Rectal smooth muscle tissue (tissue), 1 donor: ENCODE results near the gene NCF2.

Source experiments
- H3K27ac ChIP-seq: one replicate; pipeline ENCODE4 v1.7.0; 2013; ENCODE audit warnings: low read depth, low read length, inconsistent platforms
- H3K27me3 ChIP-seq: one replicate; pipeline ENCODE4 v1.7.0; 2013; ENCODE audit warnings: low read length; ENCODE audit not compliant: control insufficient read depth, insufficient read depth
- H3K36me3 ChIP-seq: one replicate; pipeline ENCODE4 v1.7.0; 2013; ENCODE audit warnings: low read length; ENCODE audit not compliant: control insufficient read depth, insufficient read depth
- H3K4me1 ChIP-seq: one replicate; pipeline ENCODE4 v1.7.0; 2013; ENCODE audit warnings: low read length; ENCODE audit not compliant: control insufficient read depth, insufficient read depth
- H3K4me3 ChIP-seq: one replicate; pipeline ENCODE4 v1.7.0; 2013; ENCODE audit warnings: low read length
- H3K9ac ChIP-seq: one replicate; pipeline ENCODE4 v1.7.0; 2013; ENCODE audit warnings: low read length

Gene NCF2

DNA sequence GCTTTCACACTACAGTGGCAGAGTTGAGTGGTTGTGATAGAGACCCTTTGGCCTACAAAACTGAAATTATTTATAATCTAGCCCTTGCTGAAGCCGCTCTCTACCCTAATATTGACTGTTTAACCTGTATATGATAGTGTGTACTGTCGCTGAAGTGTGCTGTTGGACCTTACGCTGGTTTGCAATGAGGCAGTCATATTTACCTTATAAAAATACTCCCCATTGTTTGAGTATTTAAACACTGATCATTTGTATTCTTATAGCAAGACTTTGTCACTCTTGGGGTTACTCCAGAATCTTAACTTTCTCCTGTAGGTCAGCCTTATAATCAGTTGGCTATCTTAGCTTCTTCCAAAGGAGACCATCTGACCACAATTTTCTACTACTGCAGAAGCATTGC is 61.7 kb downstream of the NCF2 start:
- Histone ChIP-seq H3K9ac (no peak overlapping the region), H3K27ac (no peak overlapping the region), H3K27me3 (no peaks in the 10 kb centered on the region), H3K36me3 (peaks cover under 1% of the 10 kb centered on the region), H3K4me1 (no peaks in the 10 kb centered on the region), H3K4me3 (no peak overlapping the region)

DNA sequence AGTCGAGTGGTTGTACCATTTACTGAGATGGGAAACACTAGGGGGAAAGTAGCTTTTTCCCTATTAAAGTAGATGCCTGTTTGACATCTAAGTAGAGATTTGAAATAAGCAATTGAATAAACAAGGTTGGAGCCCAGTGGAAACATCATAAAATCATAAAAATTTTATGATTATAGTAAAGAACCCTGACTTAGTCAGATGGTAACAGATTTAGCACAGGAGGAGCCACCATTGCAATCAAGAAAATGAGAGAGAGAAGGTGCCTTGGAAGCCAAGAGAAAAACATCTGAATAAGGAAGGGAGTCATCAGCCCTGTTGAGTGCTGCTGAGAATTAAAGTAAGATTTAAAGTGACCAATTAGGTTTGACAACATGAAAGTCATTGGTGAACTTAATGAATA is 68.2 kb downstream of the NCF2 start:
- Histone ChIP-seq H3K9ac (no peak overlapping the region), H3K27me3 (no peaks in the 10 kb centered on the region), H3K4me1 (no peaks in the 10 kb centered on the region), H3K36me3 (no peaks in the 10 kb centered on the region), H3K4me3 (no peak overlapping the region), H3K27ac (no peak overlapping the region)

DNA sequence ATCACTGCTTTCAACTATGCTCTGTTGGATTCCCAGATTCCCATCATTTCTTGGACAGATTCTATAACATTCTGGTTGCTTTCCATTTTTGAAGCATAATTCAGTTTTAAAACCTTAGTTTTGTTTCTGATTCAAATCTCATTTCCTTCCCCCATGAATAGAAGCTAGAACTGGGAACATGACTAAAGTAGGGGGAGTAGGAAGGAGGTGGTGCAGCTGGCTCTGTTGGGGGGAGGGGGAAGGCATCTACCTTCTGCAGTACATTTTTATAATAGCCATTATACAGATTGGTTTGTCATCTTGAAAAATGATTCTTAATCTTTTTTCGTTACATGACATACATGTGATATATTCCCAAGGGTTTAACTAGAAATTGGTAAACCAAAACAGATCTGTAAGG is 69.9 kb downstream of the NCF2 start:
- H3K27me3 ChIP-seq, result no peaks in the 10 kb centered on the region
- no peaks in the 10 kb centered on the region for H3K36me3 ChIP-seq
- H3K9ac ChIP-seq, result no peak overlapping the region
- H3K27ac ChIP-seq, result no peak overlapping the region
- H3K4me3 ChIP-seq, result no peak overlapping the region
- H3K4me1 ChIP-seq, result peaks cover 3% of the 10 kb centered on the region

DNA sequence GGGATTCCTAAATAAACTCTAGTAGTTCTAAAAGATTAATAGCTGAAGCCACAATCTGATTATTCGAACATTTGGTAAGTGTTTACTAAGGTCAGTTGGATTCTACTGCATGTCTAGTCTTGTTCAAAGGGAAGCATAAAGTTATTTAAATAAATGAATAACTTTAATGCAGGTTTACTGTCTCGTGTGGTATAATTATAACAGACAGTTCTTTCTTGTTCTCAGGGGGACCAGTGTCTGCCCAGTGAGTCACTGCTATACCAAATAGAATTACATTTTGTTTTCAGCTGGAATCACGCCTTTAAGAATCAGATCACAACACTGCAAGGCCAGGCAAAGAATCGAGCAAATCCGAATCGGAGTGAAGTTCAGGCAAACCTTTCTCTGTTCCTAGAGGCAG is 72.9 kb downstream of the NCF2 start:
- Histone ChIP-seq H3K27me3 (no peaks in the 10 kb centered on the region), H3K27ac (no peak overlapping the region), H3K9ac (no peak overlapping the region), H3K4me3 (no peak overlapping the region), H3K36me3 (no peaks in the 10 kb centered on the region), H3K4me1 (peaks cover 9% of the 10 kb centered on the region)

DNA sequence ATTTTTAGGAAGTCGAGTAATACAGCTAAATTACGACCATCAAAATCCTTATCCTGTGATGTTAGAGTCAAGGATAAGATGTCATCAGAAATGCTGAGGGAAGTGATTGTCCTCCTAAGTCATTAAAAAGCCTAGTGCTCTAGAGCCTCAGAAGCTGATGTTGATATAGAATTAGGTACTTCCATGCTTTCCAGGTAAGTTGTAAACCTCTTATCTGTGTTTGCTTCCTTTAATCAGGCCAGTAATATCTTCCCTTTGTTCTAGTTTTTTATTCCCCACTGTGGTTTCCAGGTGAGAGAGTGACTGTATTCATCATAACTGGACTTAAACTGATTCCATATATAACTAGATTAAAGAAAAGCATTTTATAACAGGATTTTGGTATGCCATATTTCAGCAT is 73.5 kb downstream of the NCF2 start:
- Histone ChIP-seq H3K36me3 (no peaks in the 10 kb centered on the region), H3K27ac (no peak overlapping the region), H3K4me1 (peaks cover 9% of the 10 kb centered on the region), H3K9ac (no peak overlapping the region), H3K27me3 (no peaks in the 10 kb centered on the region), H3K4me3 (no peak overlapping the region)

DNA sequence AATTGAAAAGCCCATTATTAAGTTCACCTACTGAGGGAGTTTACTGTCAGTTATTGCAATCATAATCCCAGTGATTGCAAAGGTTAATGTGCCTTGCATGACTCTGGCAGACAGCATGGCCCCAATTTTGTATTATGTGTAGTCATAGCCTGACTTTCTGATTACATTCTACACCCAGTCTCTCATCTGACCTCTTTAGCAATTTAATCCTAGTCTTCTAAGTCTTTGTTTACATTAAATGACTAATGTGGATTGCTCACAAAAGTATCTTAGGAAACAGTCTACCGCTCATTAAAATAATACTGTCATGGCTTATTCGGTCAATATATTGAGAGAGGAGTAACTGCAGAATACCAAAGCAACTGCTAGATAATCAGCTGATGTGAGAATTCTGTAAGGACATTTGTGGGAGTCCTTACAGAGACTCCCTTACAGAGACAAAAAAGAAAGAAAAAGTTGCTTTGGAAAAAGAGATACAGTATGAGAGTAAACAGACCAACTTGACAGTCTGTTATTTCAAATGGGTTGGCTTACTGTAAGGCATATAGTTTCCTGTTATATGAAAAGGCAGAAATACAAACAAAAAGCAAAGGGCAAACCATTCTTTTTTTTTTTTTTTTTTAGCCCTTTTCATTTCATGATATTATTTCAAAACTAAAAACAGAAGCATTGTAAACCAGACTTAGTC is 75.1 kb downstream of the NCF2 start:
- H3K27me3 ChIP-seq, result no peaks in the 10 kb centered on the region
- H3K4me3 ChIP-seq, result no peak overlapping the region
- peak overlapping the region; percentile 19 for H3K27ac ChIP-seq
- H3K9ac ChIP-seq, result no peak overlapping the region
- H3K4me1 ChIP-seq, result peaks cover 9% of the 10 kb centered on the region
- H3K36me3 ChIP-seq, result no peaks in the 10 kb centered on the region

DNA sequence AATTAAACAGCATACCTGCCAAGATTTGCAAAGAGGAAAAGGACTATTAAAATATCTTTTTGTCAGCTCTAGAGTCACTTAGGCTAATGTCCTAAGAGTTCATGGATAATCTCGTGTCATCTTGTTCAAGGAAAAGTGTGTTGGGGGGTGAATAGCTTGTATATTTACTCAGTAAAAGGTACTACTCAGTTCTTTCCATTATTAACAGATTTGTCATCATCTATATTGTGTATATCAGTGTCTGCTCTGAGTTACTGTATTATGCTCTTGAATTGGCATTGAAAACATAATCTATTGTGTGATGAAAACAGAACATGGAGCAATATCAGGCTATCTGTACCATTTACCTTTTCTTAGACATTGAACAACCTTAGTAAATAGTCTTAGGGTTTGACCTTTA is 76.0 kb downstream of the NCF2 start:
- Histone ChIP-seq H3K9ac (no peak overlapping the region), H3K27ac (no peak overlapping the region), H3K27me3 (no peaks in the 10 kb centered on the region), H3K36me3 (no peaks in the 10 kb centered on the region), H3K4me3 (no peak overlapping the region), H3K4me1 (peaks cover 9% of the 10 kb centered on the region)

DNA sequence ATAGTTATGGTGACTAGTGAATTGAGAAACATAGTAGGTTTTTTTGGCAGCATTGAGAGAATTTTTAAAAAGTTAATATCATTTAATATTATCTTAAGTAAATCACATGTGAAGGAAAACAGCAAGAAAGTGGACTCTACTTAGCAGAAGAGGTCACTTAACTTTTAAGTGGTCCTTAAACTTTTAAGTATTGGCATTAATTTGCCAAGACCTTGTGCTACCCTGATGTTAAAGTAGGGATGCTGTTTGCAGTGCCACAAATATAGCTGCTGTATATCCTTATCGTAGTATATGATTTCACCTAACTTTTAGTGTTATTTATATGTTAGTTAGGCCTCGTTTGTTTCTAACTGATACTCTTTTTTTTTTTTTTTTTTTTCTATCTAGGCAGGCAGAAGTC is 77.8 kb downstream of the NCF2 start:
- H3K4me1 ChIP-seq, result peaks cover 9% of the 10 kb centered on the region
- no peaks in the 10 kb centered on the region for H3K36me3 ChIP-seq
- H3K27me3 ChIP-seq, result no peaks in the 10 kb centered on the region
- H3K27ac ChIP-seq, result no peak overlapping the region
- H3K9ac ChIP-seq, result no peak overlapping the region
- H3K4me3 ChIP-seq, result no peak overlapping the region

DNA sequence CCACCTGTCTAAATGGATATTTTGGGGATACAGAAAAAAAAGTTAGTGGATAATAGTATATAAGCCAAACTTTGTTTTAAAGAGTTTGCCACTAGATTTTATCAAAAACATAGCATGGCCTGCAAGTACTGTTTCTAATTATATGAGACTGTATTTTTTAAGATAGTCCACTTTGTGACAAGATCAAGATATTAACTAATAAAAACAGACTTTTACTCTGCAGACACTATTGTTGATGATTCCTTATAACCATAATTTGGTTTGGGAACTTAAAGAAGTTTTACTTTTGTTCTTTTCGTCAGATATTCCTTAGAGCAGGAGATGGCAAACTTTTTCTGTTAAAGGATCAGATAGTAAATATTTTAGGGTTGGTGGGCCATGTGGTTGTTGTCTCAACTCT is 81.6 kb downstream of the NCF2 start:
- Histone ChIP-seq H3K4me3 (no peak overlapping the region), H3K27me3 (no peaks in the 10 kb centered on the region), H3K9ac (no peak overlapping the region), H3K27ac (no peak overlapping the region), H3K4me1 (no peaks in the 10 kb centered on the region), H3K36me3 (no peaks in the 10 kb centered on the region)

DNA sequence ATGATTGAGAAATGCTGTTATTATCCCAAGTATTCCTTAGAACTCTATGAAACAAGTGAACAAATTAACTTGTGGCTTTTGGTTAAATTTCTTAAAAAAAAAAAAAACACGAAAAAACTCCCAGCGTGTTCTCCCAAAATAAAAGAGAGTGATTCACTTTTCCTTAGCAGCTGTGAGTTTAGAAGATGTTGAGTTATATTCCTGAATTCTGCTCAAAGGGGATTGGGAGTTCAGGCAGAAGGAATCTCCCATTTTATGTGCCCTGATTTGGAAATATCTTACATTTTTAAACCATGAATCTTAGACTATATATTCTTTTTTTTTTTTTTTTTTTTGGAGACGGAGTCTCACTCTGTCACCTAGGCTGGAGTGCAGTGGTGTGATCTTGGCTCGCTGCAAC is 83.7 kb downstream of the NCF2 start:
- H3K9ac ChIP-seq, result no peak overlapping the region
- peaks cover 5% of the 10 kb centered on the region for H3K4me1 ChIP-seq
- H3K27me3 ChIP-seq, result no peaks in the 10 kb centered on the region
- H3K4me3 ChIP-seq, result no peak overlapping the region
- no peak overlapping the region for H3K27ac ChIP-seq
- H3K36me3 ChIP-seq, result no peaks in the 10 kb centered on the region
